GM19351 (cell line): ENCODE measurements around the gene ARHGAP42.
"Not testable (repeated sequence)": the region's sequence is repeated elsewhere in the genome, so short reads cannot be mapped to it uniquely, and the experiment has no call there.

Source experiments
- ATAC-seq: cut with Tn5 transposase; IDR thresholded peaks from one replicate; pipeline ENCODE4 v1.9.1; 2021; ENCODE audit warnings: mild to moderate bottlenecking, moderate library complexity; ENCODE audit not compliant: unreplicated experiment

ARHGAP42 gene

DNA sequence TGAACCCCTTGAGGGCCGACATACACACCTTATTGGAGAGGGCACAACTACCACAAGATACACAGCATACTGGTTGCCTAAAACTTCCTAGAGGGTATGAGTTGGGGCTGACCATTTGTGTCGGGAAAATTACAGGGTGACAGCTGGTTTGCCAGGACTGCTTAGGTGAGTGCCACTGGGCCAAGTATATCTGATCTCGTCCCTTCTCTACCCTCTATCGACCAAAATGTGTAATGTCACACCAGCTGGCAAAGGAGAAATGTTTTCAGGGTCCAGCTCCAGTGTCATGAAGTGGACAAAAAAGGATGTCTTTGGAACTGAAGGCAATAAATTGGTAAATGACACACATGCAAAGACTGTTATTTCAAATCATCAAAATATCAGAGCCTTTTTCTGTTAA lies 316.4 kb downstream of the ARHGAP42 start:
- ATAC-seq, result peak; percentile 77

GRCh38 chr11:101008961-101009689 lies 322.0 kb downstream of the ARHGAP42 start:
- no peak for ATAC-seq

DNA sequence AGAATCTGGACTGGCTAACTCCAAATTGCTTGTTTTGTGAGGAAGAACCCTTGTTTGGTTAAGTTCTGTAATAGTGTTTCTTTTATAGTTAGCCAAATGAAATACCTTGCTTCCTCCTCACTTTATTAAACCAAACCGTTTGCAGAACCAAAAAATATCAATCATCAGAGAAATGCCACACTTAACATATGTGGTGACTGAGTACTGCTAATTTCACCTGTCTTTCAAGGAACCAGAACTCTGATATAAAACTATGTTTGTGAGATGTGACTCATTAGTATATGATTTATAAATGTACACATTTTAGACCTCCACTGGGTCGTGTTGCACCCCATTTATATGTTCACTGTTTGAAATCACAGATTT lies 322.6 kb downstream of the ARHGAP42 start:
- no peak for ATAC-seq

GRCh38 chr11:101010899-101011298 lies 323.8 kb downstream of the ARHGAP42 start:
- ATAC-seq, result no peak

GRCh38 chr11:101011881-101012280 lies 324.8 kb downstream of the ARHGAP42 start:
- no peak for ATAC-seq

- not testable (repeated sequence) for ATAC-seq
Measured at GRCh38 chr11:101013702-101014101, 326.6 kb downstream of the ARHGAP42 start.

GRCh38 chr11:101014600-101015285 lies 327.7 kb downstream of the ARHGAP42 start:
- ATAC-seq, result no peak

DNA sequence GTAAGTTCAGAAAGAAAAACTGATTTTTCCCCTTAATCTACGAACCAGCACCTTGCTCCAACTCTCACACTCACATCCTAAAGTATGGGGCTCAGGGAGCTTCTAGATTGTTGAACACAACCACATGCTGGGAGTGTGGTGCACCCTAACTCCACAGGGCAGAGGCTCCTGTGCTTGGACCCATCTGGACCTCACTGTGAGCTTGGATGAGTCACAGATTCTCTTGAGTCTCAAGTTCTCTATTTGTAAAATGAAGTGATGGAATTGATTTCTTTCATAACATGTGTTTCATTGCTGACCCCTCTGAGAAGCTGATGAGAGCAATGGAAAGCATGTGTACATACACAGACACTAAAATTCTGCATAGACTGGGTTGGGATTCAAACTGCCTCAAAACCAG lies 332.8 kb downstream of the ARHGAP42 start:
- ATAC-seq, result no peak

GRCh38 chr11:101022256-101022655 lies 335.2 kb downstream of the ARHGAP42 start:
- ATAC-seq, result no peak

- ATAC-seq, result no peak
Measured at GRCh38 chr11:101028644-101029043, 341.6 kb downstream of the ARHGAP42 start.

GRCh38 chr11:101030015-101030414 lies 342.9 kb downstream of the ARHGAP42 start:
- ATAC-seq, result no peak

GRCh38 chr11:101030692-101031091 lies 343.6 kb downstream of the ARHGAP42 start:
- ATAC-seq, result peak; percentile 64

GRCh38 chr11:101031713-101032112 lies 344.6 kb downstream of the ARHGAP42 start:
- no peak for ATAC-seq

DNA sequence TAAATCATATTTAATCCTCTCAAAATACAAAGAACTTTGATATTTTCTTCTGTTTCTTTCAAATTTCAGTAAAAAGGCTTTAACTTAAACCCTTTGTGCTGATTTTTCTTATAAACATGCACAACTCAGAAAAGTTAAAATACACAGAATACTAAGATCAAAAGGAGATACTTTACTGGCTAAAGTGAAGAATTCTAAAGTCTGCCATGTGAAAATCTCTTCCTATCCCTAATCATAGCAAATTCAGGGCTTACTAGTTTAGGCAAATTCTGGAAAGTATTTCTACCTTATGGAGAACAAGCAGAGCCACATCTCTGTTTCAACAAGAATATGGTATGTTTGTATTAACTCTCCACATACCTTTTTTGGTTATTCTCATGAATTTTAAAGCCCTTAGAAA lies 345.9 kb downstream of the ARHGAP42 start:
- ATAC-seq, result no peak

DNA sequence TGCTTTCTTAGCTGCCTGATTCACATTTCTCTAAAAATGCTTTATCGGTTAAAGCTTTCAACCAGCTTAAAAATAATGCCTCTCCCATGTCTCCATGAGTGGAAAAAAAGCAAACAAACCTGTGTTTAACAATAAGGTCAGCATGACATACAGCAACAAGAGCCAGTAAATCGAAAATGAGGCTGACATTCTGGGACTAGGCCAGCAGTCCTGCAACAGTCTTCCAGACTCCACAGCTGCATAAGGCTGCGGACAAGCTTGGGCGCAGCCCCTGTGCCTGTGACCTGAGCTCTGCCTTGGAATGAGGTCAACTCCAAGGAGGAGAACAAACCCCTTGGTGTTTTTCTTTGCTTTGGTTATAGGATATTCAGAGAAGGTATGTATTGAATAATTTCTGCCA lies 347.0 kb downstream of the ARHGAP42 start:
- ATAC-seq, result no peak

- no peak for ATAC-seq
Measured at GRCh38 chr11:101035872-101036271, 348.8 kb downstream of the ARHGAP42 start.
